H1 (cell line): ENCODE results near the gene TEX14. TPM values are rescaled to one million over a fixed set of nuclear protein-coding genes. Genes with fewer than 3 reads are reported as not detected.

Source experiments
- CTCF ChIA-PET: fragments of 300-600 bp; sonication (Branson Sonifier 250); formaldehyde crosslinking; loops from one replicate; lab custom pipeline; 2021; ENCODE audit not compliant: partially characterized antibody; lab: Charles Lee
- POLR2A ChIA-PET: fragments of 300-600 bp; sonication (Branson Sonifier 250); formaldehyde crosslinking; loops from one replicate; lab custom pipeline; 2021; ENCODE audit warnings: inconsistent platforms; ENCODE audit not compliant: partially characterized antibody; lab: Charles Lee
- DNase-seq, 2 experiments: peaks; one replicate each; pipeline versions ENCODE4 v3.0.0 to v3.0.0-alpha.2; 2010 to 2022; ENCODE audit warnings: low spot score in 2 of 2, low read depth in 1 of 2, mixed read lengths in 1 of 2
- FAIRE-seq: peaks from 2 replicates; lab custom pipeline; 2011; peaks lifted over from hg19 to GRCh38; lab: Jason Lieb, UNC
- H2AFZ ChIP-seq: 2 replicates; pipeline ENCODE4 v1.8.1; 2012; ENCODE audit warnings: low read length, inconsistent platforms
- H2AK5ac ChIP-seq: 2 replicates; pipeline ENCODE4 v1.6.1; 2013; ENCODE audit warnings: low read depth, low read length
- H2BK120ac ChIP-seq: replicated peaks from 2 replicates; pipeline ENCODE3; 2013; ENCODE audit warnings: low read depth, low read length, inconsistent platforms
- H2BK12ac ChIP-seq: 2 replicates; pipeline ENCODE4 v1.6.1; 2013; ENCODE audit warnings: low read depth, low read length
- H2BK15ac ChIP-seq: 2 replicates; pipeline ENCODE4 v1.6.1; 2013; ENCODE audit warnings: low read length
- H2BK20ac ChIP-seq: 2 replicates; pipeline ENCODE4 v1.6.1; 2013; ENCODE audit warnings: low read length
- H2BK5ac ChIP-seq: 2 replicates; pipeline ENCODE4 v1.6.1; 2013; ENCODE audit warnings: low read depth, low read length
- H3K14ac ChIP-seq: 2 replicates; pipeline ENCODE4 v1.6.1; 2013; ENCODE audit warnings: inconsistent platforms; ENCODE audit not compliant: insufficient read length
- H3K18ac ChIP-seq: 2 replicates; pipeline ENCODE4 v1.6.1; 2013; ENCODE audit warnings: low read length; ENCODE audit errors: extremely low read depth
- H3K23ac ChIP-seq: 2 replicates; pipeline ENCODE4 v1.6.1; 2013; ENCODE audit warnings: inconsistent platforms; ENCODE audit not compliant: insufficient read length
- H3K23me2 ChIP-seq: 2 replicates; pipeline ENCODE4 v1.6.1; 2013; ENCODE audit warnings: low read depth, low read length
- H3K27ac ChIP-seq: 2 replicates; pipeline ENCODE4 v1.6.1; 2011; ENCODE audit warnings: low read depth, low read length, inconsistent platforms
- H3K27me3 ChIP-seq, 4 experiments: replicated peaks in 1 of 4; 1 replicate in 1 of 4; 2 replicates in 3 of 4; pipeline versions ENCODE4 v1.6.1 to v1.8.1; 2011 to 2013; ENCODE audit warnings: low read length in 3 of 4, mild to moderate bottlenecking in 3 of 4, inconsistent platforms in 2 of 4, mixed read lengths in 2 of 4, moderate library complexity in 1 of 4; ENCODE audit not compliant: control insufficient read depth in 3 of 4, insufficient read depth in 3 of 4; ENCODE audit errors: extremely low read depth in 1 of 4
- H3K36me3 ChIP-seq, 4 experiments: 2 replicates each; pipeline versions ENCODE4 v1.6.1 to v1.8.1; 2011 to 2013; ENCODE audit warnings: mild to moderate bottlenecking in 4 of 4, low read length in 3 of 4, moderate library complexity in 2 of 4, control low read depth in 1 of 4, inconsistent platforms in 1 of 4; ENCODE audit not compliant: insufficient read depth in 4 of 4, control insufficient read depth in 2 of 4
- H3K4ac ChIP-seq: replicated peaks from 2 replicates; pipeline ENCODE3; 2013; ENCODE audit warnings: low read length, low read depth, mixed read lengths, inconsistent platforms; ENCODE audit not compliant: insufficient read length
- H3K4me1 ChIP-seq, 4 experiments: replicated peaks in 1 of 4; 1 replicate in 1 of 4; 2 replicates in 3 of 4; pipeline versions ENCODE4 v1.6.1 to v1.8.1; 2011 to 2013; ENCODE audit warnings: low read length in 3 of 4, inconsistent platforms in 2 of 4, mixed read lengths in 1 of 4; ENCODE audit not compliant: insufficient read depth in 4 of 4, control insufficient read depth in 3 of 4
- H3K4me2 ChIP-seq, 2 experiments: 2 replicates each; pipeline versions ENCODE4 v1.6.1 to v1.8.1; 2011 to 2013; ENCODE audit warnings: low read depth in 2 of 2, low read length in 2 of 2, control low read depth in 1 of 2, inconsistent platforms in 1 of 2, mild to moderate bottlenecking in 1 of 2; ENCODE audit not compliant: insufficient read depth in 1 of 2
- H3K4me3 ChIP-seq, 4 experiments: fragments of 200-600, 300-600 bp in 1 of 4; sonication (generic), shearing (Covaris generic), sonication (Bioruptor Twin) in 1 of 4; 2 replicates each; pipeline versions ENCODE4 v1.5.1 to v1.8.1; 2011 to 2016; ENCODE audit warnings: low read length in 4 of 4, low read depth in 3 of 4, control low read depth in 2 of 4, inconsistent platforms in 2 of 4, mild to moderate bottlenecking in 2 of 4, mixed read lengths in 1 of 4, moderate library complexity in 1 of 4; ENCODE audit not compliant: insufficient read depth in 2 of 4; ENCODE audit errors: extremely low read depth in 1 of 4
- H3K56ac ChIP-seq: replicated peaks from 2 replicates; pipeline ENCODE3; 2013; ENCODE audit warnings: low read depth, mild to moderate bottlenecking, mixed read lengths, low read length, inconsistent platforms; ENCODE audit not compliant: insufficient read length
- H3K79me1 ChIP-seq: 2 replicates; pipeline ENCODE4 v1.6.1; 2013; ENCODE audit warnings: low read depth, low read length, control low read depth
- H3K79me2 ChIP-seq, 2 experiments: 2 replicates each; pipeline versions ENCODE4 v1.6.1 to v1.8.1; 2012 to 2013; ENCODE audit warnings: low read length in 2 of 2, mild to moderate bottlenecking in 2 of 2, inconsistent platforms in 1 of 2; ENCODE audit not compliant: insufficient read depth in 2 of 2, control insufficient read depth in 1 of 2
- H3K9ac ChIP-seq, 4 experiments: replicated peaks in 1 of 4; 1 replicate in 1 of 4; 2 replicates in 3 of 4; pipeline versions ENCODE4 v1.6.1 to v1.8.1; 2011 to 2013; ENCODE audit warnings: low read depth in 3 of 4, low read length in 3 of 4, control low read depth in 2 of 4, mild to moderate bottlenecking in 2 of 4, moderate library complexity in 2 of 4, inconsistent platforms in 1 of 4; ENCODE audit errors: extremely low read depth in 1 of 4
- H3K9me3 ChIP-seq, 2 experiments: 2 replicates each; pipeline versions ENCODE4 v1.6.1 to v1.8.1; 2012 to 2013; ENCODE audit warnings: mild to moderate bottlenecking in 2 of 2, moderate library complexity in 2 of 2, control low read depth in 1 of 2, inconsistent platforms in 1 of 2, low read depth in 1 of 2, low read length in 1 of 2, mixed read lengths in 1 of 2; ENCODE audit not compliant: insufficient read depth in 2 of 2
- H4K20me1 ChIP-seq, 2 experiments: replicated peaks in 1 of 2; 2 replicates each; pipeline versions ENCODE3 to v1.8.1; 2011 to 2013; ENCODE audit warnings: inconsistent platforms in 2 of 2, low read length in 2 of 2, mild to moderate bottlenecking in 1 of 2; ENCODE audit not compliant: insufficient read depth in 2 of 2, control insufficient read depth in 1 of 2
- H4K5ac ChIP-seq: 2 replicates; pipeline ENCODE4 v1.6.1; 2013; ENCODE audit warnings: low read length, low read depth, mixed read lengths, inconsistent platforms; ENCODE audit not compliant: insufficient read length
- H4K8ac ChIP-seq: 2 replicates; pipeline ENCODE4 v1.8.0; 2013; ENCODE audit warnings: mild to moderate bottlenecking, moderate library complexity, low read length, inconsistent platforms; ENCODE audit not compliant: insufficient read depth; ENCODE audit errors: extremely low read depth
- H4K91ac ChIP-seq: replicated peaks from 2 replicates; pipeline ENCODE3; 2013; ENCODE audit warnings: low read length, mixed read lengths, inconsistent platforms; ENCODE audit not compliant: insufficient read length
- HDAC2 ChIP-seq, 2 experiments: fragments of 300-600 bp in 1 of 2; sonication (generic) in 1 of 2; IDR thresholded peaks; 2 replicates each; pipeline ENCODE4 v1.6.1; 2011 to 2012; ENCODE audit warnings: low read depth in 2 of 2, low read length in 2 of 2, mild to moderate bottlenecking in 2 of 2, moderate library complexity in 2 of 2, borderline replicate concordance in 1 of 2, inconsistent platforms in 1 of 2
- KDM5A ChIP-seq: fragments of 200-600 bp; IDR thresholded peaks from 2 replicates; pipeline ENCODE4 v1.7.1; 2012; ENCODE audit warnings: mild to moderate bottlenecking, low read length, inconsistent platforms, mixed read lengths
- NRF1 ChIP-seq: IDR thresholded peaks from 2 replicates; pipeline ENCODE4 v1.6.1; 2011; ENCODE audit warnings: mild to moderate bottlenecking, low read depth, low read length, improper control_type of control experiment
- POLR2A ChIP-seq, 2 experiments: IDR thresholded peaks; 1 replicate in 1 of 2; 2 replicates in 1 of 2; pipeline ENCODE4 v1.6.1; 2011; ENCODE audit warnings: low read depth in 2 of 2, low read length in 2 of 2, mild to moderate bottlenecking in 2 of 2; ENCODE audit errors: control extremely low read depth in 1 of 2
- RAD21 ChIP-seq, 2 experiments: IDR thresholded peaks in 1 of 2; conservative IDR thresholded peaks in 1 of 2; 2 replicates each; pipeline ENCODE4 v1.6.1; 2011; ENCODE audit warnings: low read depth in 2 of 2, low read length in 2 of 2, improper control_type of control experiment in 1 of 2, inconsistent platforms in 1 of 2, mild to moderate bottlenecking in 1 of 2, moderate library complexity in 1 of 2
- SP2 ChIP-seq: IDR thresholded peaks from 2 replicates; pipeline ENCODE4 v1.6.1; 2012; ENCODE audit warnings: mild to moderate bottlenecking, low read length, inconsistent platforms
- SRF ChIP-seq: IDR thresholded peaks from 2 replicates; pipeline ENCODE4 v1.6.1; 2011; ENCODE audit warnings: mild to moderate bottlenecking, low read depth, low read length, moderate library complexity
- SUZ12 ChIP-seq: fragments of 200-600 bp; sonication (generic); IDR thresholded peaks from 2 replicates; pipeline ENCODE4 v1.6.1; 2012; ENCODE audit warnings: mild to moderate bottlenecking, inconsistent platforms, low read length, moderate library complexity, mixed read lengths
- TAF1 ChIP-seq: IDR thresholded peaks from 2 replicates; pipeline ENCODE4 v1.6.1; 2011; ENCODE audit warnings: mild to moderate bottlenecking, low read depth, low read length
- WGBS, 2 experiments: shearing (Covaris generic) in 1 of 2; methylation state at CpG; one replicate each; pipeline versions ENCODE4 v1.1.6 to v1.1.7; 2013 to 2015; ENCODE audit warnings: low lambda C conversion rate in 2 of 2, mixed read lengths in 2 of 2, inconsistent platforms in 1 of 2, low coverage in 1 of 2, missing lambda C conversion rate in 1 of 2; ENCODE audit not compliant: insufficient replicate concordance in 2 of 2, insufficient coverage in 1 of 2, insufficient read length in 1 of 2; ENCODE audit errors: extremely low coverage in 1 of 2, missing lambda C conversion rate in 1 of 2; 5-methylcytosine and 5-hydroxymethylcytosine counted together
- polyA plus RNA-seq, 7 experiments: library from polyadenylated mRNA; depleted of rRNA in 3 of 7; stranded (reverse) in 5 of 7; unstranded in 2 of 7; fragments of >200 nt in 5 of 7; fragments of 200-250 nt in 2 of 7; gene quantifications; 1 replicate in 5 of 7; 2 replicates in 1 of 7; 4 replicates in 1 of 7; pipeline versions ENCODE4 v1.2.1 to v1.2.3, GENCODE V29; 2011 to 2013; ENCODE audit warnings: missing spikeins in 2 of 7, mixed read lengths in 2 of 7
- total RNA-seq: library from RNA; stranded (reverse); fragmentation: NEBNext Ultra II Directional; extraction: Animal tissue kit (Norgen Biotek cat#: 25700); gene quantifications from 2 replicates; pipeline ENCODE4 v1.2.1, GENCODE V29; 2021

TEX14 gene
- total and polyA plus RNA-seq, 2 of the 8 experiments (the other 6 are each of a cell fraction or from before 2014, with no cell fraction given) = 0.83 to 2.5 TPM

GRCh38 chr17:58516644-58517377, 175.0 kb downstream of the TEX14 start:
- H3K4me3 ChIP-seq = peak overlapping the region; percentile 79 to 88 (median 81)
- peaks cover 0 to 7% (median 4%) of the 10 kb centered on the region in 4 experiments; a peak in 4 of 8 replicates for H3K36me3 ChIP-seq
- H4K91ac ChIP-seq = peak overlapping the region; percentile 69
- peak overlapping the region; percentile 40 for H3K4ac ChIP-seq
- no peak overlapping the region for H2AFZ ChIP-seq
- H3K18ac ChIP-seq = peak overlapping the region; percentile 55; the same call in 1 of the 2 replicates
- no peak overlapping the region for H3K56ac ChIP-seq
- H3K4me1 ChIP-seq = peaks cover 0 to 18% (median 5%) of the 10 kb centered on the region in 4 experiments; a peak in 5 of 7 replicates
- no peak overlapping the region for H4K5ac ChIP-seq
- no peak overlapping the region for H3K14ac ChIP-seq
- FAIRE-seq (no peak), DNase-seq (no peak)
- H2BK12ac ChIP-seq = peak overlapping the region; percentile 46; the same call in 1 of the 2 replicates
- peak overlapping the region; percentile 86 to 95 for H3K4me2 ChIP-seq
- H2BK120ac ChIP-seq = no peak overlapping the region
- H3K23me2 ChIP-seq = peaks cover 15% of the 10 kb centered on the region
- H3K79me2 ChIP-seq = peaks cover 0 to 26% of the 10 kb centered on the region in 2 experiments; a peak in 2 of 4 replicates
- TF ChIP-seq RAD21 (IDR thresholded peaks at IDR 0.05 in 1 of 2, conservative IDR thresholded peaks at IDR 0.05 in 1 of 2; ENCODE audit: low read depth in 2 of 2, low read length in 2 of 2) (no peak), SP2 (no peak), SRF (no peak), SUZ12 (no peak), POLR2A (IDR thresholded peaks at IDR 0.05; ENCODE audit: control extremely low read depth in 1 of 2, low read depth in 2 of 2, low read length in 2 of 2) (no peak), TAF1 (no peak), KDM5A (no peak), HDAC2 (IDR thresholded peaks at IDR 0.05; ENCODE audit: borderline replicate concordance in 1 of 2, low read depth in 2 of 2, low read length in 2 of 2) (no peak), NRF1 (no peak)
- peaks cover 0 to 2% of the 10 kb centered on the region in 2 experiments for H4K20me1 ChIP-seq
- no peaks in the 10 kb centered on the region for H3K9me3 ChIP-seq
- peaks cover 4% of the 10 kb centered on the region for H3K79me1 ChIP-seq
- peak overlapping the region; percentile 26; the same call in 1 of the 2 replicates for H2AK5ac ChIP-seq
- CTCF ChIA-PET = interaction anchor here (1.2 to 7.5 kb wide), 2 partner anchors 18 to 72 kb away, joined by 3 to 163 read pairs; no protein-coding TSS in a partner anchor
- H2BK5ac ChIP-seq = peak overlapping the region; percentile 61
- peak overlapping the region; percentile 83; the same call in 1 of the 2 replicates for H2BK15ac ChIP-seq
- no peak overlapping the region for H3K23ac ChIP-seq
- no peak overlapping the region for H4K8ac ChIP-seq
- POLR2A ChIA-PET = interaction anchor here (1.0 to 4.6 kb wide), 5 partner anchors 15 to 638 kb away, joined by 4 to 42 read pairs (median 27); partner anchors contain the start of genes PRR11 and SKA2
- H3K27me3 ChIP-seq = no peaks in the 10 kb centered on the region
- peak overlapping the region; percentile 58 for H3K27ac ChIP-seq
- H3K9ac ChIP-seq = peak overlapping the region in 3 of 4 experiments; percentile 67 to 81 (median 70); a peak in 5 of 7 replicates
- no peak overlapping the region for H2BK20ac ChIP-seq
- WGBS, 2 experiments = 63% methylated on average over 2 of the region's 2 CpGs; no CpG with 5 or more reads in 1 of the 2 experiments
